Muscle of arm (tissue), 14 donors: ENCODE measurements around the gene TXNRD2. TPM values are rescaled to one million over a fixed set of nuclear protein-coding genes. Genes with fewer than 3 reads are reported as not detected.

Experiments used
- DNase-seq: peaks from one replicate; pipeline ENCODE4 v3.0.0-alpha.2; 2013
- long read RNA-seq, 11 donors: transcript quantifications; one replicate each; lab custom pipeline, GENCODE V29; 2026
- polyA plus RNA-seq, 12 donors: library from polyadenylated mRNA; unstranded; fragments of 120-200 nt; gene quantifications; one replicate each; pipeline ENCODE4 v1.2.1, GENCODE V29; 2013; ENCODE audit not compliant: insufficient read length in 12 of 12

Gene TXNRD2
- polyA plus RNA-seq = 10 to 100 TPM in 11 of 12 donors, not detected in 1; 12.0 to 24.1 (median 15.1) TPM
- long read RNA-seq, donor 1, partial matches to known transcripts = 325 of 362 reads
- long read RNA-seq, donor 1, other reads (novel, unspliced or antisense) = 35 of 362 reads
- long read RNA-seq, donor 2, partial matches to known transcripts = 71 of 159 reads
- long read RNA-seq, donor 2, other reads (novel, unspliced or antisense) = 87 of 159 reads
- long read RNA-seq, donor 3 = 0 reads
- long read RNA-seq, donor 4, partial matches to known transcripts = 0 of 2 reads
- long read RNA-seq, donor 4, other reads (novel, unspliced or antisense) = 0 of 2 reads
- long read RNA-seq, donor 5, partial matches to known transcripts = 0 of 2 reads
- long read RNA-seq, donor 5, other reads (novel, unspliced or antisense) = 0 of 2 reads
- long read RNA-seq, donor 6, partial matches to known transcripts = 0 of 2 reads
- long read RNA-seq, donor 6, other reads (novel, unspliced or antisense) = 0 of 2 reads
- long read RNA-seq, donor 7, partial matches to known transcripts = 63 of 87 reads
- long read RNA-seq, donor 7, other reads (novel, unspliced or antisense) = 21 of 87 reads
- long read RNA-seq, donor 8, partial matches to known transcripts = 133 of 184 reads
- long read RNA-seq, donor 8, other reads (novel, unspliced or antisense) = 47 of 184 reads
- long read RNA-seq, donor 9 = 0 reads
- long read RNA-seq, donor 10, partial matches to known transcripts = 0 of 3 reads
- long read RNA-seq, donor 10, other reads (novel, unspliced or antisense) = 0 of 3 reads
- long read RNA-seq, donor 11, partial matches to known transcripts = 123 of 180 reads
- long read RNA-seq, donor 11, other reads (novel, unspliced or antisense) = 53 of 180 reads

DNA sequence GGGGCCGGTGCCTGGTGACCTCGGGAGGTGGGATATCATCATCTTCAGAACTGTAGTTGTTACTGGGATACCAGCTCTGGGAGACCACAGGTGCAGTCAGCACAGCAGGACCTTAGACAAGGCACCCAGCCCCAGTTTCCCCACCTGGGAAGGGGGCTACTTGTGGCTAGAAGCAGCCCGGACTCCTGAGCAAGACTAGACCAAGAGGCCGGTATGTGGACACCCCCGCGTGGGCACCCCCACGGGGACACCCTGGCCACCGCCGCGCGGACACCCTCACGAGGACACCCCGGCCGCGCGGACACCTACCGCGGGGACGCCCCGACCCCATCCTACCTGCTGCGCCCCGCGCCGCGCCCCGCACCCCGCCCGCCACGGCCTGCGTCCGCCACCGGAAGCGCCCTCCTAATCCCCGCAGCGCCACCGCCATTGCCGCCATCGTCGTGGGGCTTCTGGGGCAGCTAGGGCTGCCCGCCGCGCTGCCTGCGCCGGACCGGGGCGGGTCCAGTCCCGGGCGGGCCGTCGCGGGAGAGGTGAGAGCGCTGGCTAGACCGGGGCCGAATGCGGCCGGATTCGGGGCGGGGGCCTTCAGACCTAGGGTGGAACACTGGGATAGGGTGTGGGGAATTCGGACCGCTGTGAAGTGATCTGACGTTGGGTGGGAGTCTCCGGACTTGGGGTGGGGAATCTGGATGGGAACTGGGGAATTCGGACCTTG is at the start of gene TXNRD2, which contains the start of gene COMT:
TXNRD2 (minus strand) TSS at position 454 of the 718 bp plus-strand sequence; CDS start at position 439, 15 bp downstream.
COMT (plus strand) TSS at position 408 of the 718 bp plus-strand sequence. CDS start 20,755 bp downstream, outside the sequence.
- peak; percentile 50 for DNase-seq

DNA sequence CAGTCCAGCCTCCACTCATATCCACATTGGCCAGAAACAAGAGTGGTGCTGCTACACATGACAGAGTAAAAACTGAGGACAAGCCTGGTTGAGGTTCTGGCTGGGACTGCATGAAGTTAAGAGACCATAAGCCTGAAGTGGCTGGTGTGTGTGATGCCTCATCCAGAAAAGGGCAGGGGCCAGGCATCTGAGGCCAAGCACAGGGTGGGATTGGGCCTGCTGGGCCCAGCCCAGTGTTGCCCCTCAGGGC is 49.7 kb upstream of the TXNRD2 start:
- DNase-seq = no peak

DNA sequence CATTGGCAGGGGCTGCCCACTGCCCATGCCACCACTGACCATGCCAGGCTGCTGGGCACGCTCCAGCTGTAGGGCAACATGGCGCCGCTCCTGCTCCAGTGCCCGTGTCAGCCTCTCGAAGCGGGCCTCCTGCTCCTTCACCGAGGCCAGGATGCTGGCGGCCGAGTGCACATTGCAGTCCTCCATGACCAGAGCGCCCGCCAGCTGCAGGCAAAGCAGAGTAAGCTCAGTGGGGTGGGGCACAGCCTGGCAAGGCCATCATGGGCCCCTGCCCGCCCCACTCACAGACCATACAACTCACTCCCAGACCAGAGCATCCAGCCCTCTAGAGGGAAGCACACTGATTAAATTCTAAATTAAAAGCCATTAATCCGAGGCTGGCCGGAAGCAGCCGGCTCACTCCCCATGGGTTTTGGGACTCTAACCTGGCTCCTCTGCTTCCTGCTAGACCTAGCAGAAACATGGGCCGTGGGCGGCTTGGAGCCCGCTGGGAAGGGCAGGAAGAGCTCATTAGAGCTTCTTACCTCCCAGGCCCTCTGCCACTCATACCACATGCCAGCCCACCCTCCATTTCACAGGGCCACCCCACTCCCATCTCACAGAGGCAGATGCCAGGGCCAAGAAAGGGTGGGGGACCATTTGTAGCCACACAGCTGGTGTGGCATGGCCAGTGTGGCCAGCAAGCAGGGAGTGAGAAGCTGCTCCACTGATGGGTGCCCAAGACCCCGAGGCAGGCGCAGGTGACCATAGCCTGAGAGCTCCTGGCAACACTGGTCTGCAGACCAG is 49.2 kb upstream of the TXNRD2 start:
- DNase-seq = no peak

DNA sequence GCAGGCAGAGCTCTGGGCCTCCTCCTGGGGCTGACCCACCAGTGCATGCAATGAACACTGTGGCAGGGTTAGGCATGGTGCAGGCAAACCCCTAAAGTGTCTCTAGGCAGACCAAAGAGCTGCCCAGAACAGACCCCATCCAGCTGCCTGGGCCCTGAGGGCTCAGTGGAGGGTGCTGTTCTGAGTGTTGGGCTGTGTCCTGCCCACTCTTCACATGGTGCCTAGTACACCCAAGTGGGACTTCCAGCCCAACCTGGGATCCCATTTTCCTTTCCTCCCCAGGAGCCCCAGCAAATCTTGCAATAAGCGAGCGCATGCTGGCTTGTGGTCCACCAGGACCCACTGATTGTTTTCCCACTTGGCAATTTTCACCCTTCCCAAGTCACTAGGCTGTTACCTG is 48.6 kb upstream of the TXNRD2 start:
- DNase-seq = no peak

DNA sequence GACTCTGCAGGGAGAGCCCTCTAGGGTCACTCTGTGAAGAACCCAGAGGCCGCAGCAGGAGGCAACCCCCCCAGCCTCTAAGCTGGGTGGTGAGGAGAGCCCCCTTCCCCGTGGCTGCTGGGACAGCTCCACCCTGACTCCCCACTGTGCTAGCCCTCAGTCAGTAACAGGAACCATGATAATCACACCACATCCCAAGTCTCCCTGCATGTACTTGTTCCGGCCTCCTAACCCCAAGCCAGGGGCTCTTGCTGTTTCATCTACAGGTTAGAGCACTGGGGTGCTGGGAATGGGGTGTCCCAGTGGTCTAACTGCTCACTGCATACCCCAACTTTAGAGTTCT is 48.1 kb upstream of the TXNRD2 start:
- DNase-seq = no peak

DNA sequence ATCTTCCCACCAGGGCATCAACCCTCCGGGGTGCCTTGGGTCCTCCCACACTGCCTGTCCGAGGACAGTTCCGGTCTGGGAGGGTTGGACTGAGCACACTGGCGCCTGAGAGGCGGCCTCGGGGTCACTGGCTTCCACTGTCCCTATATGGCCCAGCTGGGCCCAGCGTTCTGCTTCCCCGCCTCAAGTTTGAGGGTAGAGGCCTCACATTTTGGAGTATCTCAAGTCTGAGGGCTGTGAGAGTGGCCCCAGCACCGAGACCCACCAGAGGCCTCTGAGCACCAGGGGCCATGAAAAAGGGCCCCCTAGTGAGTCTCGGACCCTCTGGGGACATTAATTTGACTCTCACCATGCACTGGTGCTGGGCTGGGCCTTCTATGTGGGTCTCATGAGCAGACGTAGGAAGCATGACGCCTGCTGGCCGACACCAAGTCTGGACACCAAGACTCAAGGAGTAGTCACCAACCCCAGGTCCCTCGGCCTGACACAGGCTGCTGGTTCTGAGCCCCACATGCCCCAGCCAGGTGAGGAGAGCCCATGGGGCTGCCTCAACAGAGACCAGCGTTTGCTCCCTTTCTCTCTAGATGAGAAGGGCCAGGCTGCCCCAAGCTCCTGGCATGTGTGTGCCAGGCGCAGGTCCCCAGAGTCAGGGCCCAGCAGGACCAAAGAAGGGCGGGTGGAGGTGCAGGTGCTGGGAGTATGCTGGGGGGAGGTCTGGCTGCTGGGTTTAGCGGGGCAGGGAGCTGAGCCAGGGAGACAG is 47.5 kb upstream of the TXNRD2 start:
- DNase-seq = no peak

DNA sequence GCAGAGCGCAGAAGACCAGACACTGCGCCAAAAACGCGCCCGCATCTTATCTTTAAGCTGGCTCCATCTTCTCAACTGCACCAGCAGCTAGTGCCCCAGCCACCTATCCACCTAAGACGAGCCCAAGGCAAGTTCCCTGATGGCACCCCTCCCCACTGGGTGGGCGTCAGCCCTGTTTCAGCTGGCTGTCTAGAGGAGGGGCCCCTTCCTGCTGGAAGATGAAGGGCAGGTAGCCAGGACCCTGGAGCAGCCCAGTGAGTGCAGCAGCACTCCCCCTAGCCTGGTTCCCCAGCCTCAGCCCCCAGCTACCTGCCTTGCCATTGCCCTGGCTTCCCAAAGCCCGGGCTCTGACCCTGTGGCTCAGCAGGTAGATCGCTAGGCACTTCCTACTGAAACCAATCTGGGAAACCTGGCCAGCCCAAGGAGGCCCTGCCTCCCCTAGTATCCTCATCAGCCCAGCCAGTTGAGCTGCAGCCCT is 46.8 kb upstream of the TXNRD2 start:
- no peak for DNase-seq

DNA sequence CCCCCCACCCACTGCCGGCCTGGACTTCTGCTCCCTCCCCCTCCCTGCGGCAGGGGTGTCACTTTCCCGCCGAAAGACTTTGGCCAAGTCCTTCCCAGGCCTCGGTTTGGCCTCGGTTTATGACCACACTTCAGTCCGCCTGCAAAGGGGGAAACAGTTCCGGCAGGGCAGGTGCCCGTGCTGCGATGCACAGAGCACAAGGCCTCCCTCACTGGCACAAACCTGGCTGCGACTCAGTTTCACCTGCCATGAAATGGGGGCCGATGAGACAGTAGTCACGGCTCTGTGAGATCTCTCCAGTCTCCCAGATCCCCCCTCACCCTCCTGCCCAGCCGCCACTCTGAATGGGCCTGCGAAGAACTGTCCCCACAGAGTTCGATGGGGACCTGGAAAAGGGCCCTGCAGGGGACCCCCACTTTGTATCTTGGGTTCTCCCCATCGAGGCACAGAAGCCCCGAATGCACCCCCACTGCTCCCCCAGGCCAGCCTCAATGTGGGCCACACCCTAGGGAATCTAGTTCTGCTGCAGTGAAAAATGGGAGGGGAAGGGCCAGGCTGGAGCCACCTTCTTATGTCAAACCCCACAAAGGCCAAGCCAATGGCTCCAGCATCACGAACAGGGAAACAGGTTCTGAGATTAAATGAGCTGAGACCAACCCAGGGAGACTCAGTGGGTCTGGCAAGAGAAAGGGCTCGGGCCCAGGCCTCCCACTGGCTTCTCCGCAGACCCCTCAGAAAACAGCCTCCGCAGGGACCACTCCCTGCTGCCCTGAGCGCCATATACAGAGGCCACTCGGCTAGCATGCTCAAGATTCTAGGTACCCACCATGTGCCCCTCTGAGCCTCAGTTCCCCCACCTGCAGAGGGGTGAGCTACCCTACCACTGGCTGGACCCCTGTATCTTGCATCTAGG is 46.0 kb upstream of the TXNRD2 start:
- DNase-seq = peak; percentile 40

DNA sequence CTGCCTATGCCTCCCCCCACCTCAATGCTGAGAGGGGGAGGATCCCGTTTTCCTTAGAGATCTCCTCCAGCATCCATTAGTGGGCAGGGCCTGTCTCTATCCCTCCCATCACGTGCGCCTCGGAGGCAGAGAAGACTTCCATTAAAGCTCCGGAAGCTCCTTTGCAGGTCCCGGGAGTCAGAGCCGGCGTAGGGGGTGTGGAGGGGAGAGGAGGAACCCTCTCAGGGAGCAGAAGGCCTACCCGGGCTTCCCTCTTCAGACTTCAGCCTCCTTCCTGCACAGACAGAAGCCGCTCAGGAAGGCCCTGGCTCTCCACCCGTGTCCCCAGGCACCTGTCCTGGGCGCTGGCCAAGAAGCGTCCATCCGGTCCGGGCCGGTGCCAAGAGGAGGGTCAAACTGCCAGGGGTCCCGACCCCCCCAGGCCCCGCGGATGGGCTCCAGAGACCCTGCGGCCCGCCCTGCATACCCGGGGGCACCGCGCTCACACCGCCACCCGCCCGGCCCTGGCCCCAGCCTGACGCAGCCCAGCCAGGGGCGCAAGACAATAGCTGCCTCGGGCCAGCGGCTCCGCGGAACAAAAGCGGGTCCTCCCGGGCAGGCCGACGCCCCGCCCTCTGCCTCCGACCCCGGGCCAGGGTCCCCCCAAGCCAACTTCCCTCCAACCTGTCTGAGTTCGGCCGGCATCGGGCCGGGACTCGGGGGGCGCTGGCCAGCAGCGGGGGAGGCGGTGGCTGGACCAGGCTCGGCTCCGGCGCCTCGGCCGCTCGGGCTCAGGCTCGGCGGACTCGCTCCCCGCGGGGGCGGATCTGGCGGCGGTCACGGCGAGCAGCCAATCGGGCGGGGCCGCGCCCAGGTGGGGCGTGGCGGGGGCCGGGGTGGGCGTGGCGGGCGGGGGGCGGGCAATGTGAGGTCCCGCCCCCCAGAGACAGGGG is 45.1 kb upstream of the TXNRD2 start:
- DNase-seq = peak; percentile 72

DNA sequence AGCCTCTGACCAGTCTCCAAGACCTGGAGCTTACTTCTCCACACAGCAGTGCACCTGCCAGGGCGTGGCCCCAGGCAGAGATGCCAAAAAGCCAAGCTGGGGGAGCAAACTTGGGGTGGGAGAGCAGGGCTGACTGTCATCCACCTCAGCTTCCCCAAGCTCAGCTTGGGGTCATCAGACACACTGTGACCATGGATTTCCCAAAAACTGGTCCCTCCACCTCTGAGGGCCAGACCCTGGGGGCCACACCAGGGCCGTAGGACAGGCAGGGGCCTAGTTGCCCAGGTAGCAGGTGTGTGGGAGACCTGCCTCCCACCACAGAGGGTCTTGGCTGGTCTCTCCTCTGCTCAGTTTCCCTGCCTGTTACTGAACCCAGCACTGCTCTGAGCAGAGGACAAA is 44.4 kb upstream of the TXNRD2 start:
- no peak for DNase-seq

DNA sequence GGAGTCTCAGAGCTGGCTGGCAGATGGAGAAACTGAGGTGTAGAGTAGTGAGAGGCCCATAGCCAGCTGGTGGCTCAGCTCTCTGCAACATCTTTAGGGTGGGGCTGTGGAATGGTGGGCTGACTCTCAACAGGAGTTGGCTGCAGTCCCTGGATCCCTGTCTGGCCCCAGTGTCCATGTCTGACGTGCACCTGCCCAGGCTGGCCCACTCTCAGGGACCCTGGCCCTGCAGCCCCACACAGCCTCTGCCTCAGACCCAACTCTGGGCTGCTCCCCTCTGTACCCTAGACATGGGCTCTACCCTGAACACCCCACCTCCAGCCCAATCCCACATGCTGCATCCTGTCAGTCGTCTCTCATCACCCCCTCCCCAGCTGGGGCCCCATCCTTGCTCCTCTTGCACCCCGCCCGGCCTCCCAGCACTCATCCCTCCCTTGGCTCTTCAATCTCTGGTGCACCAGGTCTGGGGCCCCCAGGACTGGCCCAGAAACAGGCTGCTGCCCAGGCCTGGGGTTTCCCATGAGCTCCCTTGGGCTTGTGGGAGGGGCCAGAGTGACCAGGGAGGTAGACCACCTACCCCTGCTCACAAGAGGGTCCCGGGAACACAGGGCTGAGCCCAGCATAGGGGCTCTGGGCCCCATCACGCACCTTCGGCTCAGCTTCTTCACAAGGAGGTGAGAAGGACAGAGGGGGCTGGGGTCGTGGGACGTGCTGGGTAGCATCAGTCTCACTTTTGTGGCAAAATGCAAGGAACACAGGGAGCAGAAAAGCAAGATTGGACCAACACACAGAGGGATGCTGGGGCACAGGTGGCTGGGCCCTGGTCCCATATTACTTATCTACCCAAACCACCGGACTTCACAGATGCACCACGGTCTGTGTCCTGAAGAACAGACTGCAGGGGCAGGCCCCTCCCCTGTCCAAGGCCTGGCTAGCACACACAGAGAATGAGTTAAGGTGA is 43.5 kb upstream of the TXNRD2 start:
- DNase-seq = no peak

DNA sequence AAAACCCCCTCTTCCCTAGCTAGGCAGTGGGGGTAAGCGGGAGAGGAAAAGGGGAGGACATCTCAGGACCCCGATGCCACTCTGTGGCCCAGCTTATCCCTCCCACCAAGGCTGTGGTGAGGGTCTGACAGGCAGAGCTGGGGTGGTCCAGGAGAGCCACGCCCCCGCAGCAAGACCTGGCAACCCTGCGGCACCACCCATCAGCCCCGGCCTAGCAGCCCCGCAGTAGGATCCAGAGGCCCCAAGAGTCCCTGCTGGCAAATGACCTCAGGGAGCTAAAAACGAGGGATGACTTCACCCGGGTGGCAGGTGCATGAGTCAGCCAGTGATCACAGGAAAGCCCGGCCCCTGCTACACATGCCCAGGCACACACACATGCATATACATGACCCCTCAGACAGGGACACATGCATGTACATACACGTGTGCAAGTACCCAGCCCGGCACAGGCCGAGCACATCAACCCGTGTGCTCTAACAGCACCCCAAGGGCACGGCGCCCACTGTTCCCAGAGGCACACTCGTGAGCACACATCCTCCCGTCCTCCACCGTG is 42.7 kb upstream of the TXNRD2 start:
- DNase-seq = no peak

DNA sequence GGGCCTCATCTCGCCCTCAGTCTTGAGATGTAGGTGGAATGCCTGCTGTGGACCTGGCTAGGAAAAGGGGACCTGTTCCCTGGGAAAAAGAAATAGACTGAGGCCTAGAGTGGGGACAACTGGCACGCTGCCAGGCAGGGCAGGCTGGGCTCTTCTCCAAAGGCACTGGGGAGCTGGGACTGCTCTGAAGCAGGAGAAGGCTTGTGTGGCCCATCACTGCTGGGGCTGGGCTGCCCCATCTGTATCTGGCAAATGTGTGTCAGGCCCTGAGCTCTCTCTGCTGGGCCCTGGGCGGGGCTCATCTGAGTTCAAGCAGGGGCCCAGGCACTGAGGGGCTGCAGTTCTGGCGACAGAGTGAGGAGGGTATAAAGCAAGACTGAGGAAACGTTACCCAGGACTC is 42.1 kb upstream of the TXNRD2 start:
- DNase-seq = no peak

DNA sequence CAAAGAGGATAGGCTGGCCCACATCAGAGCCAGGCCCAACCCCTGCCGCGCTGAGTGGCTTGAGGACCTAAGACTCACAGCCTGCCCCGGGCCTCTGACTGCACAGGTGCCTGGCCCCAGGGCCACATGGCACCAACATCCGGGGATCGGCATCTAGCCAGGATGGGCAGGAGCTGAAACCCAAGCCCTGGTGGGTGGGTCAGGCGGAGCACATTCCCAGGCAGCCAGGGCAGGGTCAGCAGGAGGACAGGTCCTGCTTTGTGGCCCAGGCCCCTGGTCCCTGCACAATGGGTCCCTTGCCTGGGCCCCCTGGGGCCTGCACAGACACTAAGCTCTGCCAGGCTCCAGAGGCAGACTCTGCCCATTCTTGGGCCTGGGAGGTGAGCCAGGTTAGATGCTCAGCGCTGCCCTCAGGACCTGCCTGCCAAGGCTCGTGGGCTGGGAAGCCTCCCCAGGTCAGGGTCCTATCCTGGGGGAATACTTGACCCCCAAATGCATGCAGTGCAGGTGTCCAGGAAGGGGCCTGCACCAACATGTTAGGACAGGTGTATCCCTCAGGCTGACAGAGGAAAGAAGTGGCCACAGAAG is 41.5 kb upstream of the TXNRD2 start:
- DNase-seq = no peak

DNA sequence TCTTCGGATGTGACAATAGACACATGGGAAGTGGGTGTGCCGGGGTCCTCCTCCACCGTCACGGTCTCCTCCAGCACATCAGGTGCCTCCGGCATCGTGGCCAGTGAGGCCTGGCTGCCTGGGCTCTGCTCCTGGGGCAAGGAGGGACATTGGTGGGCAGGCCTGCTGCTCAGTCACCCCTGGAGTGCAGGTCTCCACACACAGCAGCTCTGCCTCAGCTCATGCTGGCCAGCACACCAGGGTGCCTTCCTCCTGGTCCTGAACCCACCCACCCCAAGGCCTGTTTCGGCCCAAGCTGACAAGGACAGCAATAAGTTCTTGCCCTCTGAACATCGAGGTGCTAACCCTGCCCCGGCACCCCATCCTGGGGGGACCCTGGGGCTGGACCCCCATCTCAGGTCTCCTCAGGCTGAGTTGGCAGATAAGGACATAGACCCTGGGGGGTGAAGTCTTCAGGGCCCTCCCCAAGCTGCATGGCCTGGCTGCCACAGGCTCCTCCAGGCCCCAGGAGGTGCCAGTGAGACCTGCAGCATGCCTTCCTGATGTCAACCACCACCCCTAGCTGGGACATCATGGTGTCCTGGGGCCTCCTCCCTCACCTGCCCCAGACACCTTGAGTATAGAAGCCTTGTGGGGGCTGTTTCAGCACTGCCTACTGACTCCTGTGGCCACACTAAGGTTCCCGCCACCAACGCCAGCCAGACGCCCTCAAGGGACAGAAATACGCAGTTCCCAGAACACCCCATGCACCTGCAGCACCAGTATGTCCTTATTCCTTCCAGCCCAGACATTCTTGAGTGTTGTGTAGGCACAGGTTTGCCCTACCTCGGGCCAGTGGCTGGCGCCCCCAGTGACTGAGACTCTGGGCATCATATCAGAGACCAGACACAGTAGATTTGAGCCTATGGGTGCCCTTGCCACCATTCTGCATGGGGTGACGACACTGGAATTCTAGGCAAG is 40.6 kb upstream of the TXNRD2 start:
- no peak for DNase-seq
